Fibroblast of pulmonary artery (primary cell): ENCODE results near the gene LHFPL6.
A peak's percentile ranks its signal among the peaks of the same experiment; 100 is the strongest.

ENCODE experiments used
- DNase-seq: peaks from one replicate; pipeline ENCODE4 v3.0.0-alpha.2; 2010; ENCODE audit warnings: low read depth
- H3K4me3 ChIP-seq: replicated peaks from 2 replicates; pipeline ENCODE4 v1.5.1; 2011; ENCODE audit warnings: low read depth, mild to moderate bottlenecking, control low read depth, low read length, moderate library complexity
- CTCF ChIP-seq: IDR thresholded peaks from 2 replicates; pipeline ENCODE4 v1.5.1; 2011; ENCODE audit warnings: mild to moderate bottlenecking, control low read depth, low read length, inconsistent platforms; ENCODE audit errors: missing control alignments

The LHFPL6 gene

DNA sequence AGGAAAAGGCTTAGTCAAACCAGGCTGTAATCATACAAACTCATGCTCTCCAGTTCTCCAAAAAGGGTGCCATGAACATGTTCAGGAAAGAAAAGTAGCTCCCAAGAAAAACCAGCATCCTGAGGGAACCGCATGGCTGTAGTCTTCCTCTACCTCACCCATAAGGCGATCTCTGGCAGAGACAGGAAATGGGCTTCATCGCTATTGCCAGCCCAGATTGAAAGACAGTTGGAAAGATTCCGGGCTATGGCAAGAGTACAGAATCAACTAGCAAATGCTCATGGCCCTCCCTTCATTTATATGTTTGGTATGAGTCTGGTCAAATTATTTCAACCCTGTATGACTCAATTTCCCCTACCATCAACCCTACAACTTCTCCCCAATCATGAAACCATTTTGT lies 140.1 kb downstream of the LHFPL6 start:
- no peak overlapping the region for H3K4me3 ChIP-seq
- TF ChIP-seq CTCF = no peak
- DNase-seq = no peak

DNA sequence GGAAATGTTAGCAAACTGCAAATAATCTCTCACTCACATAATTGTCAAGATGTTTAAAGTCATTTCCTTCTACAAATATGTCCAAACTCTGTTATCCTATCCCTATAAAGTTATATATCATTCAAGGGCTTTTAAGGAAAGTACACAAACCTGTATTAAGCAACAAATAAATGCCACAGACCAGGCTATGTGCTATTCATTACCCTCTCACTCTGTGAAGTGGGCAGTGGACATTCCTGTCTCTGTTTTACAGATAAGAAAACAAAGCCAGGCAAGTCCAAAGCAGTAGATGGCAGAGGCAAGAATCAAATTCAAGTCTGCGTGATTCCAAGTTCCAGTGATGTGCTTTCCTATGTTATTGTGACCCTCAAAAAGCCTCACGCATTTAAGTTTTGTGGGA lies 140.6 kb downstream of the LHFPL6 start:
- no peak overlapping the region for H3K4me3 ChIP-seq
- DNase-seq = peak; percentile 77
- TF ChIP-seq CTCF = no peak

DNA sequence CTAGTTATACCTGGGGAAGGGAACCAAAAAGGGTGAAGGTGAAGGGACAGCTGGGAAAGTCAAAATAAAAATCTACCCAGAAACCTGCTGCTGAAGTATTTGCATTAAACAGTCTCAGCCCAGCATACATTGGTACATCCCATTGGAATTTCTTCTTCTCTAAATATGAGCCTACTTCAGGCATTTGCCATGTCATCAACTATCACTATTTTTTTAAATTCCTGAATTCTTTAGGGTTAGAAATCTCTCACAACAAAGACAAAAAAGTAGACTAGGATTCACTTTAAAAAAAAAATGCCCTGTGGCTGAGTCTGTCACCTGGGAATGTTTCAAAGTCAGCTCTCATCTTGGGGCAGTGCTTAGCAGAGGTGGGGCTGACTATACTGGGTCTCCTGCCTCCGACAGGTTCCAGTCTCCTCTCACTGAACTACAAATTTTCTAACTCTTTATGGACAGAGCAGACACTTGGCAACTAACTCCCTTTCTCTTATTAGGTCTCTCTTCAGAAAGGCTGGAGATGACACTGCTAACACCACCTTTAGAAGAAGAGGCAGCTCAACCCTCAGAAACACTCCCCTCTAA lies 141.2 kb downstream of the LHFPL6 start:
- no peak for TF ChIP-seq CTCF
- no peak for DNase-seq
- H3K4me3 ChIP-seq = no peak overlapping the region

GRCh38 chr13:39457274-39457673 lies 145.7 kb downstream of the LHFPL6 start:
- no peak overlapping the region for H3K4me3 ChIP-seq
- no peak for TF ChIP-seq CTCF
- DNase-seq = no peak

GRCh38 chr13:39455521-39456175 lies 147.3 kb downstream of the LHFPL6 start:
- TF ChIP-seq CTCF = no peak
- no peak overlapping the region for H3K4me3 ChIP-seq
- DNase-seq = peak; percentile 42

- no peak for DNase-seq
- no peak overlapping the region for H3K4me3 ChIP-seq
- no peak for TF ChIP-seq CTCF
Measured at GRCh38 chr13:39452834-39453233, 150.2 kb downstream of the LHFPL6 start.

GRCh38 chr13:39452417-39452816 lies 150.6 kb downstream of the LHFPL6 start:
- TF ChIP-seq CTCF = no peak
- no peak overlapping the region for H3K4me3 ChIP-seq
- DNase-seq = peak; percentile 6
